HG02588 (cell line): ENCODE results near the gene SPX.

Experiments
- ATAC-seq: cut with Tn5 transposase; IDR thresholded peaks from one replicate; pipeline ENCODE4 v1.9.1; 2021; ENCODE audit warnings: mild to moderate bottlenecking, moderate library complexity; ENCODE audit not compliant: unreplicated experiment

Gene SPX

GRCh38 chr12:21526053-21526452 lies at the start of gene SPX:
Gene SPX, plus strand, starts transcription at chr12:21526296. Its CDS starts 177 bp downstream, at chr12:21526473.
- ATAC-seq: no peak

GRCh38 chr12:21476949-21477348 lies 49.1 kb upstream of the SPX start:
- ATAC-seq: no peak

GRCh38 chr12:21478756-21479455 lies 47.2 kb upstream of the SPX start:
- no peak for ATAC-seq

- ATAC-seq: no peak
Observed at GRCh38 chr12:21483531-21483930, 42.6 kb upstream of the SPX start.

- no peak for ATAC-seq
Observed at GRCh38 chr12:21485998-21486397, 40.1 kb upstream of the SPX start.

- ATAC-seq: no peak
Observed at GRCh38 chr12:21499765-21500164, 26.3 kb upstream of the SPX start.

- ATAC-seq: no peak
Observed at GRCh38 chr12:21500786-21501257, 25.3 kb upstream of the SPX start.

GRCh38 chr12:21501258-21502163 lies 24.6 kb upstream of the SPX start, which contains the start of the genes GOLT1B and RECQL:
Gene GOLT1B, plus strand, starts transcription at chr12:21501789. Its CDS starts 135 bp downstream, at chr12:21501924.
Gene RECQL, minus strand, starts transcription at chr12:21501635. Its CDS starts 2,065 bp downstream, at chr12:21499570.
- peak; percentile 99 for ATAC-seq

GRCh38 chr12:21502164-21502496 lies 24.0 kb upstream of the SPX start:
- peak; percentile 1 for ATAC-seq

- ATAC-seq: no peak
Observed at GRCh38 chr12:21502872-21503271, 23.2 kb upstream of the SPX start.

GRCh38 chr12:21505888-21506287 lies 20.2 kb upstream of the SPX start:
- no peak for ATAC-seq

GRCh38 chr12:21507849-21508248 lies 18.2 kb upstream of the SPX start:
- no peak for ATAC-seq

GRCh38 chr12:21509768-21510167 lies 16.3 kb upstream of the SPX start:
- peak; percentile 91 for ATAC-seq

GRCh38 chr12:21516281-21516680 lies 9.8 kb upstream of the SPX start:
- no peak for ATAC-seq

GRCh38 chr12:21518451-21518850 lies 7.6 kb upstream of the SPX start:
- no peak for ATAC-seq

GRCh38 chr12:21521541-21521940 lies 4.6 kb upstream of the SPX start:
- no peak for ATAC-seq

GRCh38 chr12:21523148-21523547 lies 2.9 kb upstream of the SPX start:
- ATAC-seq: no peak

GRCh38 chr12:21526721-21527345 lies 737 bp downstream of the SPX start:
- ATAC-seq: no peak

- ATAC-seq: peak; percentile 98
Observed at GRCh38 chr12:21527451-21528180, 1.5 kb downstream of the SPX start.

GRCh38 chr12:21528953-21529352 lies 2.9 kb downstream of the SPX start:
- ATAC-seq: no peak

GRCh38 chr12:21529456-21529855 lies 3.4 kb downstream of the SPX start:
- ATAC-seq: no peak
